HG03045 (cell line): ENCODE measurements around the gene ADAM10.

ENCODE experiments used
- ATAC-seq: cut with Tn5 transposase; IDR thresholded peaks from one replicate; pipeline ENCODE4 v1.9.1; 2021; ENCODE audit warnings: mild to moderate bottlenecking, moderate library complexity; ENCODE audit not compliant: unreplicated experiment

Gene ADAM10

DNA sequence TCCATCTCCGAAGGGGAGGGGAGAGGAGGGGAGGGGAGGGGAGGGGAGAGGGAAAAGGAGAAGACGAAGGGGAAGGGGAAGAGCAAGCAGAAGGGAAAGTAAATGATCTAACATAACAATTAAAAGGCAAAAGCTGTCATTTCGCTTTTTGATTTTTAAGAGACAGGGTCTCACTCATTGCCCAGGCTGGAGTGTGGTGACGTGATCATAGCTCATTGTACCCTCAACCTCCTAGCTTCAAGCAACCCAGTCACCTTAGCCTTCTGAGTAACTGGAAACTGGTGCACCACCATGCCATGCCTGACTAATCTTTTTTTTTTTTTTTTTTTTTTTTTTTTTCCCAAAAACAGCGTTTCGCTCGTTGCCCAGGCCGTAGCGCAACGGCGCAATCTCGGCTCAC, 22.6 kb downstream of the ADAM10 start:
- ATAC-seq: no peak

DNA sequence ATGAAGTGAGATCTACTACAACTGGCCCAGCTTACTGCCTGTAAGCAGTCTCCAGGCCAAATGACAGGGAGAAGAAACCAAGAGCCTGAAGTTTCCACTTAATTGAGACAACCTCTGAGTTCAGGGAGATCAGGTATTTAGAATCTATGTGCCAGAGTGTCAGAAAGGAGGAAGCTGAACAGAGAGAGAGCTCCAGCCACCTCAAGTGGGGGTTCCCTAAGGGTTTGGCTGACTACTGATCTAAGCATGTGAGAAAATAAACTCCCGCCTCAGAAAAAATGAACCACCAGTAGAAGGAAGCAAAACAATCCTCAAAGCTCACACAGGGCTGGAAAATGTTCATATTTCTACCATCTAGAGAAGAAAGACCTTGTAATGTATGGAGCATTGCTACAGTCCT, 25.0 kb downstream of the ADAM10 start:
- ATAC-seq: no peak

DNA sequence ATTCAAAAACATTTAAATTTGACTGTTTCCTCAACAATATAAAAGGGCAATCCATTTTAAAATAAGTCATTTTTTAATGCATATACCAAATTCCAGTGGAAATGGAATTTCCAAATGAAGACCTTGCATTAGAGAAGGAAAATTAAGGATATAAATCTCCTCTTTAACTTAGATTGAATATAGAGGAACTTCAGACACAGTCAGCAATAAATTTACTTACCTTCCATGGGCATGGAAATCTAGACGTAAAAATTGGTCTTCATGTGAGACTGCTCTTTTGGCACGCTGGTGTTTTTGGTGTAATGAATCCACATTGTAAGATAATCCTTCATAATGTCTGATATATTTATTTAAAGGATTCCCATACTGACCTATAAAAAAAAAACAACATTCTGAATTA, 32.1 kb downstream of the ADAM10 start:
- ATAC-seq: no peak

DNA sequence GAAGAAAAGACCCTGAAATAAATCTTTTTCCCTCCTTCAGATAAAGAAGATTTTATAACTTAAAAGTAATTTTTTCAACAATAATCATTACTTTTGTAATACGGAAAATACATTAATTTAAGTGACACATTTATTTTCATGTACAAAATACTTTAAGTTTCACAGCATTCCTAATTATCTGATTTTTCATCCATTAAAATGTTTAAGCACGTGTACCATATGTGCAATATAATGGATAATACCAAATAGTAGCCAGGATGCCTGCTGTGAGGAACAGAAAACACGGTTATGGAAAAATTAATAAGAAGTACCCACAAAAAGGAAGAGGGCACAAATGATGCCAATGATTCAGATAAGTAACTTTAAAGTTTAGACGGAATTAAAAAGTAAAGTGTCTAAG, 33.5 kb downstream of the ADAM10 start:
- no peak for ATAC-seq

DNA sequence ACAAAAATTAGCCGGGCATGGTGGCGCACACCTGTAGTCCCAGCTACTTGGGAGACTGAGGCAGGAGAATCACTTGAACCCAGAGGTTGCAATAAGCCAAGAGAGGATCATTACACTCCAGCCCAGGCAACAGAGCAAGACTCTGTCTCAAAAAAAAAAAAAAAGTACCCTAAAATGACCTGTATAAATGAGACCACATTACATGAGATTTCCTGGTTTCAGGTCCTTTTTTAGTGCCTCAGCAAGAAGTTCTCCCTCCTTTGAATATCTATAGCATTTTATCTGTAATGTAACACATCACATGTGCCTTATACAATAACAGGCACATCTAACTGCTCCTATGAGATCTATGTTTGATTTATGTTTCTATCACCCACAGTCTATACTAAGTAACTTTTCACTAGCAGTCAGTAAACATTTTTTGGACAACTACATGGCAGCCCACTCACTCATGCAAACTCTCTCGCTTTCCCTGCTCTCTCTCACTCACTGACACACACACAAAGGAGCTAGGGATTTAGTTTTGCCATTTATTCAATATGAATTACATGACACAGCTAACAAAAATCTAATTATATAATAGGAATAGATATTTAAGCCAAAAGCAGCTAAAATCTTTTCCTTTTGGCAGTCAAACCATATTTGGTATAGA, 34.1 kb downstream of the ADAM10 start:
- ATAC-seq: no peak

DNA sequence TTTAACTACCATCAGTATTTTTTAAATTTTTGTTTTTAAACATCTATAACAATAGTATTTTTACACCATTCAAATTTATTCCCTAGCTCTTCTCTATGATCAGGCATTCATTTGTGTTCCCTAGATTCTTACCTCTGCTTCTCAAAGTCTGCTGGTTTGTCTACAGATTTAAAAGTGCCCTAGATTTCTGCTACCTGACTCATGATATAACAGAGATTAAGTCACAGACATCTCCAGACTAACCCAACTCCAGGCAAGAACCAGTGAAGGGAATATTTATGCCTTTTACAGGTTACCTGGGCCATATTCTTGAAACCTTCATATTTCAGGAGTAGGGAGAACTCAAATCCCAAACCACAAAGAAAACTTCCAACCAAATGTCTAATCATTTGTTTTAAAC, 38.8 kb downstream of the ADAM10 start:
- no peak for ATAC-seq

DNA sequence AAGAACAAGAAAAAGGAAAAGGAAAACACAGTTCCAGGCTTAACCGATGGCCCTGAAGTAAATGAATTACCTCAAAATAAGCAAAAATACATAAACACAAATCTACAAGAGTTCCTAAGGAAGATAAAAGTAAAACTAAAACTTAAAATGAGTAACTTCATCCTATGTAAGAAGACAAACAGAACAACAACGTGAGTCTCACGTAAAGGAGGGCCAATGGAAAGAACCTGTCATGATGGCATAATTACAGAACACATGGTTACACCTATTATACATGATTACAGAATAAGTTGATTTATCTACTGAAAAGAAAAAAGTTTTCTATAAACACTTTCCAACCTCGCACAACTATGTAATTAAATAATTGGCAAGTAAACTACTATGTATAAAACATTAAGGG, 42.1 kb downstream of the ADAM10 start:
- no peak for ATAC-seq

DNA sequence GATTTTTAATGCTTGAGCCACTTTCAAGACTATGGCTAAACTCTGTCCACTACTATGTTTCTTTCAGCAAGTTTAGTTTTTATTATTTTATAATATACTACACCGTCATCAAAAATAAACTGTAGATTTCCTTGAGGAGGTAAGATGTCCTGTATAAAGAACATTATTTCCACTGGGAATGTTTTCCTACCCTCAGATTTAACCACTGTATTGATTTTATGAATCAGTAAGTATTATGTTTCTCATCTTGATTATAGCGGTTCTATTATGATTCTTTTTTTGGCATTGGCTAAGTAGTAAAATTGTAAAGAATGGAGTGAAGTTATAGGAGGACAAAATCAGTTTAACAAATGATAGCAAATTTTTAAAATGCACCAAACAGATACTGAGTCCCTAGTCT, 44.4 kb downstream of the ADAM10 start:
- ATAC-seq: no peak

DNA sequence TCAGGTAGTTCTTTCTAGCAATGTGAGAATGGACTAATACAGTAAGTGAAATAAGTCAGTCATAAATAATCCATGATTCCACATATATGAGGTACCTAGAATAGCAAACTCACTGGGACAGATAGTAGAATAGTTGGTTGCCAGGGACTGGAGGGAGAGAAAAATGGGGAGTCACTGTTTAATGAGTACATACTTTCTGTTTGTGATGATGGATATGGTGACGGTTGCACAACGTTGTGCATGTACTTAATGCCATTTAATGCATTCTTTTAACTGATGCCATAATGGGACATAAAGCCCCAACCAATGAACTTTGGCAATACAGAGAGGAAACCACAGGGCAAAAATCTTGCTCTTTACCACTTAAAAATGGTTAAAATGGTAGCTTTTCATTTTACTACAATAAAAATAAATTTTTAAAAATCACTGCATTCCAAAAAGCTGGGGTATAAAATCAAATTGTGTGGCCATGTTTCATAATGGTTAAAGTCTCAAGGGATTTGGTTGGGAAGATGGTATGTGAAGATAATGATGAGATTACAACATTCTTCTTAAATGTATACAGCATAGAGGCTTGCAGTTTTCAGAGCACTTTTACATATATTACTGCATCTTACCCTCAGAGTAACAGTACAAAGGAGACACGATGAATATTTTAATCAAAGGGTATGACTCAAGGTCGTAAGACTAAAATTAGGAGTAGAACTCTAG, 45.2 kb downstream of the ADAM10 start:
- ATAC-seq: no peak

DNA sequence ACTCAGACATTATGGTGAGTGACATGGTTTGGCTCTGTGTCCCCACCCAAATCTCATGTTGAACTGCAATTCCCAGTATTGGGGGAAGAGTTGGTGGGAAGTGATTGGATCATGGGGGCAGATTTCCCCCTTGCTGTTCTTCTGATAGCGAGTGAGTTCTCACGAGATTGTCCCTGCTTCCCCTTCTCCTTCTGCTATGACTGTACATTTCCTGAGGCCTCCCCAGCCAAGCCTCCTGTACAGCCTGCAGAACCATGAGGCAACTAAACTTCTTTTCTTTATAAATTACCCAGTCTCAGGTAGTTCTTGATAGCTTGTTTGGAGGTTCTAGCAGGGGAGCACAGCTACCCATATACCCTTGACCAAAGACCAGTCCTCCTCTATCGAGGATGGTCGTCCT, 45.9 kb downstream of the ADAM10 start:
- ATAC-seq: no peak

DNA sequence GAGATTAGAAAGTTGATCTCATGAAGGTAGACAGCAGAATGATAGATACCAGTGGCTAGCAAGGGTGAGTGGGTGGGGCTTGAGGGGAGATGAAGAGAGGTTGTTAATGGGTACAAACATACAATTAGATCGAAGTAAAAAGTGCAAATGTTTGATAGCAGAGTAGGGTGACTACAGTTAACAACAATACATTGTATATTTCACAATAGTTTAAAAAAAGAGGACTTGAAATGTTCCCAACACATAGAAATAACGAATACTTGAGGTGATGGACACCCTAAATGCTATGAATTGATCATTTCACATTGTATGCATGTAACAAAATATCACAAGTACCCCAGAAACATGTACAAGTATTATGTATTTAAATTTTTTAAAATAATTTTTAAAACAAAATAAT, 47.3 kb downstream of the ADAM10 start:
- no peak for ATAC-seq

DNA sequence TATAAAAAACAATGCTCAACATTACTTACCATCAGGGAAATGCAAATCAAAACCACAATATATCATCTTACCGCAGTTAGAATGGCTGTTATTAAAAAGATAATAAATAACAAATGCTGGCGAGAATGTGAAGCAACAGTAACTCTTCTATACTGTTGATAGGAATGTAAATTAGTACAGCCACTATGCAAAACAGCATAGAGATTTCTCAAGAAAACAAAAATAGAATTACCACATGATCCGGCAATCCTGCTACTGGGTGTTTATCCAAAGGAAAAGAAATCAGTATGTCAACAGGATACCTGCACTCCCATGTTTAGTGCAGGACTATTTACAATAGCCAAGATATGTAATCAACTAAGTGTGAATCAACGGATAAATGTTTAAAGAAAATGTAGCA, 48.1 kb downstream of the ADAM10 start:
- ATAC-seq: no peak

DNA sequence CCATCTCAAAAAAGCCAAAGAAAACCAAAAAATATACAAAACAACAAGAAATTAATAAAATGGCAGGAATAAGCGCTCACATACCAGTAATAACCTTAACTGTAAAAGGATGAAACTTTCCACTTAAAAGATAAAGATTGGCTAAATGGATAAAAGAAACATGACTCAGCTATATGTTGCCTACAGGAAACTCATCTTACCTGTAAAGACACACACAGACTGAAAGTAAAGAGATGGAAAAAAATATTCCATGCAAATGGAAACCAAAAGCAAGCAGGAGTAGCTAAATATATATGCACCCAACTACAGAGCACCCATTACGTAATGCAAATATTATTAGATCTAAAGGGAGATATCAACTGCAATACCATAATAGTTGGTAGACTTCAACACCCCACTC, 49.7 kb downstream of the ADAM10 start:
- ATAC-seq: no peak

DNA sequence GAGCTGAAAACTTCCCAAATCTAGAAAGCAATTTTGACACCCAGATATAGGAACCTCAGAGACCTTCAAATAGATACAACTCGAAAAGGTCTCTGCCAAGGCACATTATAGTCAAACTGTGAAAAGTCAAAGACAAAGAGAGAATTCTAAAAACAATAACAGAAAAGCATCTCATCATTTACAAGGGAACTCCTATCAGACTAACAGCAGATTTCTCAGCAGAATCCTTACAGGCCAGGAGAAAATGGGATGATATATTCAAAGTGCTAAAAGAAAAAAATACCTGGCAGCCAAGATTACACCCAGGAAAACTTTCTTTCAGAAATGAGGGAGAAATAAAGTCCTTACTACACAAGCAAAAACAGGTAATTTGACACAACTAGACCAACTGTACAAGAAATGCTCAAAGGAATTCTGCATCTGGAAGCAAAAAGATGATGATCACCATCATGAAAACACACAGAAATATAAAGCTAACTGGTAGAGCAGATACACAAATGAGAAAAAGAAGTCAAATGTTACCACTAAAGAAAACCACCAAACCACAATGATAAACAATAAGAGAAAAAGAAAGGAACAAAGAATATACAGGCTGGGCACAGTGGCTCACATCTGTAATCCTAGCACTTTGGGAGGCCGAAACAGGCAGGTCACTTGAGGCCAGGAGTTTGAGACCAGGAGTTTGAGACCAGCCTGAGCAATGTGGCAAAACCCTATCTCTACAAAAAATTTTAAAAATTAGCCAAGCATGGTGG, 50.4 kb downstream of the ADAM10 start:
- ATAC-seq: no peak

DNA sequence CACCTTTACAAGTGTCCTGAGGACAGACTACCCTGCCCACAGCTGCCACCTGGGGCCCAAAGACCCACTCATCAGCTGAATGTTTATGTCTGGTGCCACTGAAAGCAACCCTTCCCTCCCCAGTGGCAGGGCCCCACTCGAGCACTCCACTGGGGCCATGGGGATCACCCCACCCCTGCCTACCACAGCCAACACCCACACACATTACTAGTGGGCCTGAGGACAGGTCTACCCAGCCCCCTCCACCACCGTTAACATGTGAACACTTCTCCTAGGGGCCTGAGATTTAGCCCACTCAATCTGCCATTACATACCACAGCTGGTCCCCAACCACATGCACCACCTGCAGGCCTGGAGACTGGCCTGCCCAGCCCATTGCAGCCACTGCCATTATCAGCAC, 52.3 kb downstream of the ADAM10 start:
- ATAC-seq: no peak

DNA sequence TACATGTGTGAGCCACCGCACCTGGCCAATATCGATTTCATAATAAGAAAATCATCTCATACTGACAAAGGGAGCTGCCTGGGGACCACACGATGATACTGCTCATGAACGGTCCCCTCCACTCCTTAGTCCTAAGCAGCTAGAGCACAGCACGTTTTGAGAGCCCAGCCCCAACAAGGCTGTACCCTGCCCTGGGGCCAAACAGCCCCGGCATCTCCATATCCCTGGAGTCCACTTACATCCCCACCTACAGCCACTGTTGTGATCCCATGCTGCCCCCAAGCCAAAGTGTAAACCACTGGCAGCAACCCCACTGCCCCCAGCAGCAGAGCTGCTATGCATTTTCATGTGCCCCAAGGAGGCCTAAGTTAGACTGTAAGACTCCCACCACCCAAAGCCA, 52.8 kb downstream of the ADAM10 start:
- ATAC-seq: no peak

DNA sequence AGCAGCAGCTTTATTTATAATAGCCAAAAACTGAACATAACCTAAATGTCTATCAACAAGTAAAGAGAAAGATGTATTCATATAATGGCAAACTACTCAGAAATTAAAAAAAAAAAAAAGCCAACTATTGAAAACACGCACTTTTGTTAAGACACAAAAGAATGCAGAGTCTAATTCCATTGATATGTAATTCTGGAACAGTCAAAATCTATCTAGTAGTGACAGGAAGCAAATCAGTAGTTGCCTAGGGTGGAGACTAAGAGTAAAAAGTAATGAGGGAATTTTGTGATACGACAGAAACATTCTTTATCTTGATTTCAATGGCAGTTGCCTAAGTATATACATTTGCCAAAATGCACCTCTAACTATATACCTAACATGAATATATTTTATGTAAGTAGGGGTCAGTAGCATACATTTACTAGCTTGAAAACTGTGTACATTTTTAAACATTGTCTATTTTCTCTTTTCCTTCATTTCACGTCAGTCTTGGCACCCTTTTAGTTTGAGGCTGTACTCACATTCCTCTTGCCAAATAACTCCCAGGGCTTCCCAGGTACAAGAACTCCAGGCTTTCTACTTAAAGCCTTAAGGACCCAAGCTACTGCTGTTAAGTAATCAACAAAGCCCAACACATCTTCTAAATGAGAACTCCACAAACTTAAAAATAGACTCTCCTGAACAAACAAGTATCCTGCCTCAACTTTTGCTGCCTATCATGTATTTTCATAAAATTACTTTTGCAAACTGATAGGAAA, 54.7 kb downstream of the ADAM10 start:
- no peak for ATAC-seq

DNA sequence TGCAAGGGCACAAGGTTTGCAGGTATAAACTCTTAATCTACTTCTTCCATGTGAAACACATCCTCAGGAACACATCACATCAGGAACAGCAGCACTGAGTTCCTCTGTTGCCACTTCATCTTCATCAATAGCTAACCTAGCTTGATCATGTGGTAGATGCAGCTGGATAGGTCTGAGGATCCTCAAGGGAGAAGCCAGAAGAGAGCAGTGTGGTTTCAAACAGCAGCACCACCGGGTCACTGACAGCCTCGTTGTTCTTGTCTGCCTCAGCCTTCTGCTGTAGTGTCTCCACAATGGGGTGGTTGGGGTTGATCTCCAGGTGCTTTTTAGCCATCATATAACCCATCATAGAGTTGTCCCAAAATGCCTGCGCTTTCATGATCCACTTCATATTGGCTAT, 58.8 kb downstream of the ADAM10 start:
- ATAC-seq: no peak

DNA sequence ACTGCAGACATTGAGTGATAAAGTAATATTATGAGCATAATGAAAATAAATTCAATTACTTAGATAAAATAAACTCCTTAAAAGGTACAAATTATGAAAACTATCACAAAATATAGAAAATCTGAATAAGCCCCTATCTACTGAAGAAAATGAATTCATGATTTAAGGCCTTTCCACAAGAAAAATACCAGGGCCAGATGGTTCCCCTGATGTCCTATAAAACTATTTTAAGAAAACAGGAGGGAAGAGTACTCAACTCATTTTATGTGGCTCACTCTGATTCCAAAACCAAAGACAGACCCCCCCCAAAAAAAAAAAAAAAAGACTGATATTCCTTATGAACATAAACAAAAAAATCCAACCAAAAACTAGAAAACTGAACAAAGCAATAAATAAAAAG, 59.9 kb downstream of the ADAM10 start:
- no peak for ATAC-seq

DNA sequence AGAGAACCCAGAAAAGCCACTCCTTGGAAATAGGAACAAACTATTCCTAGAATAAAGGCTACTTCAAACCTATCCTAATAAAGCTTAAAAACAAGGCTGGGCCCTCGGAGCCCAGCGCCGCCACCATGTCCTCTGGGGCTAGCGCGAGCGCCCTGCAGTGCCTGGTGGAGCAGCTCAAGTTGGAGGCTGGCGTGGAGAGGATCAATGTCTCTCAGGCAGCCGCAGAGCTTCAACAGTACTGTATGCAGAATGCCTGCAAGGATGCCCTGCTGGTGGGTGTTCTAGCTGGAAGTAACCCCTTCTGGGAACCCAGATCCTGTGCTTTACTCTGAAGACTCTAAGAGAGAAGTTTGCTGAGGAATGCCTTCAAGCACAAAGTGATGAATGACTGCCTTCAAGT, 63.2 kb downstream of the ADAM10 start:
- no peak for ATAC-seq

DNA sequence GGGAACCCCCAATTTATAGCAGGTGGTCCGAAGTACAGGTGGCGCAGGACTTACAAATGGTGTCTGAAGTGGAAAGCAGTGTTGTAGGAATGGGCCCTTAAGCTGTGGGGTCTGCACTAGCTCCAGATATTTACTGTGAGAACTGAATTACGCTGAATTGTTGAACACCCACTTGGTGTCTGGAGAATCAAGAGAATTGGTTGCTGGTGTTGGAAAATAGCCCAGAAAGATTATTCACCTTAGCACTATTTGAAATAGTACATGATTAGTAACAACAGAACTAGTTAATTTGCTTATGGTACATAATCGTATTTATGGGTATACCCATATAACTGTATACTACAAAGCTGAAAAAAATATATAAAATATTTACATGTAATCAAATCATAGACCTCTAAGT, 64.8 kb downstream of the ADAM10 start:
- no peak for ATAC-seq
